ENCODE data around the gene ACER3.
"Not testable (repeated sequence)": the region's sequence is repeated elsewhere in the genome, so short reads cannot be mapped to it uniquely, and the experiment has no call there.

Gene ACER3

GRCh38 chr11:76880956-76881355 lies 20.2 kb downstream of the ACER3 start:
- DNase-seq = no peak

GRCh38 chr11:76885390-76886097 lies 24.8 kb downstream of the ACER3 start:
- DNase-seq = peak; percentile 51

- DNase-seq = no peak
Observed at GRCh38 chr11:76888989-76889388, 28.3 kb downstream of the ACER3 start.

DNA sequence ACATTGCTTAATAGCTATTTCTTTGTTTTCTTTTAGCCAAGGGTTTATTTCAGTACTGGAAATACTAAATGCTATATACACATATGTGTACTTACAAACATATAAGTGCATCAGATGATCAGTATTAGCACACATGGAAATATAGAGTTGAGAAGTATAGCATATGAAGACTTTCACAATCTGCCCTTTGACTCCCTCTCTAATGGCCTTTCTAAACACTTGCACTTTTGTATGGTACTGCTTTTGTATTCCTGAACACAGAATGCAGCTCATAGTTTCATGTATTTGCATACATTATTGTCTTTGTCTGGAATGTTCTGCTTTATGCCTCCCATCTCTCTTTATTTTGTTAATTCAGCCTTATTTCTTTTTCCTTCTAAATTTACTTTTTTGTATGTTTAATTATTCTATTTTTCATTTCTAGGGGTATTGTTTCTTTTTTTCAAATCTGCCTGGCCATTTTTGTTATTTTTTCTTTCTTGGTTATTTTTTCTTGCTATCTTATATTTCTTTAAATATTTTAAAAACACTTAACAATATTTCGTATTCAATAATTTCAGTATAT lies 28.8 kb downstream of the ACER3 start:
- DNase-seq = no peak

- DNase-seq = no peak
Observed at GRCh38 chr11:76890329-76890728, 29.6 kb downstream of the ACER3 start.

DNA sequence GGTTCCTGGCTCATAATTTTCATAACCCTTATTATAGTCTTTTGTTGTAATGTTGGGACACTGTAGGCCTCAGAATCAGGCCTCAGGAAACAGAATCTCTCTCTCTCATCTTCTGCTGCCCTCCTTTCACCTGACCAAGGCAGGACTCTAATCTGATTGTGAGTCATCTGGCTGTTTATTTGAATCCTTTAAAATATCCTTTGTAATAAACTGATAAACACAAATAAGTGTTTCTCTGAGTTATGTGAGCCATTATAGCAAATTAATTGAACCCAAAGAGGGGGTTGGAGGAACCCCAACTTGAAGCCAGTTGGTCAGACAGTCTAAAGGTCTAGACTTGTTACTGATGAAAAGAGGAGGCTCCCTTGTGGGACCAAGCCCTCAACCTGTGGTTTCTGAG lies 30.6 kb downstream of the ACER3 start:
- DNase-seq = no peak

DNA sequence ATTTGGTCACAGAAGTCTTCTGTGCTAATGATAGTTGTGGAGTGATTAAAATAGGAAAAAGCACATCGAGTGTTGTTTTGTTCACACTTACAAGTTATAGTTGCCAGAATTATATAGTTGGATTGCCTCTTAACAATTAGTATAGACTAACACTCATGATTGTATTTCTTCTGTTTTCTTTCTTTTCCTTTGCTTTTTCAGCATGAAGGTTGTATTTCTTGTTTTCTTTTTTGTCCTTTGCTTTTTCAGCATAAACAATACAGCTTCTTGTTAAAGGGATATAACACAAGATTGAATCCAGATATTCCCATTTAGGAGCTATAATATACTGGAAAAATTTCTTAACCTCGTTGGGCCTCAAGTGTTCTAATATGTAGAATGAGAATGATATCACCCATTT lies 31.1 kb downstream of the ACER3 start:
- no peak for DNase-seq

DNA sequence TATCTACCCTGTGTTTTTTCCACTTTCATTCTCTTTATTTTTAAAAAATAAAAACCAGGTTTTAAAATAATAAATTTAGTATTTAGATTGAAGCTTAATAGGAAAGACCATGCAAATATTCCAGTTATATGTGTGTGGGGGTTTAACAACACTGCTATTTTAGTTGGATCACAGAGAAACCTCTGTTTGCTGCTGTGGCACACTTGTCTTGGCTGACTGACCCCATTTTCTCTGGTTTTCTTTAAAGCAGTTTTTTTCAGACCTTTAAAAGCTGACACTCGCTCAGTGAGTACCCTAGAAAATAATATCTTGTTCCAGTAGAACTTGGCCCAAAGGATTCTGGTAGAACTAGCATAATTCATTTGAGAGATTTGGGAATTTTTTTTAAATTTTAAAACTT lies 31.6 kb downstream of the ACER3 start:
- DNase-seq = no peak

DNA sequence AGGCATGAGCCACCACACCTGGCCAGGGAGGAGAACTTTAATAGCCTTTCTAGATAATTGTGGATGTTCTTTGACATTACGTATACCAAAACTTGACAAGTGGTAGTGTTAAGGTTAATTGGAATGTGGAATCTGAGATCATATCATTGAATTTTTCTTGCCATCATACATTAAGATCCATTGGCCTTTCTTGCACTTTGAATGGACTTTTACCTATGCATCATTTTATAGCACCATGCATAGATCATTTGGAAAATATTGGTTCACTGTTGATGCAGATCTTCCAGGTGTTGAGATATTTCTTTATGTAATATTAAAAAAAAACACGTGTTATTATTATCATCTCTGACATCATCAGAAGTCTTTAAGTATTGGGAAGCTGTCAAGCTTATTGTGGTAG lies 36.5 kb downstream of the ACER3 start:
- DNase-seq = no peak

DNA sequence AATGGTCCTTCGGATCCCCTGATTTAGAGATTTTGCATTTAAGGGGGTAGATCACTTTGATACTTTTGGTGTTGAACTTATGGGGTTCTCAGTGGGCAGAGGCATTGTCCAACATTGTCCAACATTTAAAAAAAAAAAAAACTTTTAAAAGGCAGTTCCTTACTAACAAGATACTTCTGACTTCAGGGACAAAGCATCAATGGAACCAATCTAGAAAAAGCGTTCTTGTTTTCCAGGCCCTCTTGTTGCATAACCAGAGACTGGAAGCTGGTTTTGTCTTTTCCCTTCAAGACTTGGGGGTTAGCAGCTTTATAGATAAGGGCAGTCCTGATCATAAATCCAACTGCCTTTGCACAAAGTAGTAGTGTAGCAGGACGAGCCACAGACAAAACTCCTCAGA lies 40.4 kb downstream of the ACER3 start:
- DNase-seq = no peak

DNA sequence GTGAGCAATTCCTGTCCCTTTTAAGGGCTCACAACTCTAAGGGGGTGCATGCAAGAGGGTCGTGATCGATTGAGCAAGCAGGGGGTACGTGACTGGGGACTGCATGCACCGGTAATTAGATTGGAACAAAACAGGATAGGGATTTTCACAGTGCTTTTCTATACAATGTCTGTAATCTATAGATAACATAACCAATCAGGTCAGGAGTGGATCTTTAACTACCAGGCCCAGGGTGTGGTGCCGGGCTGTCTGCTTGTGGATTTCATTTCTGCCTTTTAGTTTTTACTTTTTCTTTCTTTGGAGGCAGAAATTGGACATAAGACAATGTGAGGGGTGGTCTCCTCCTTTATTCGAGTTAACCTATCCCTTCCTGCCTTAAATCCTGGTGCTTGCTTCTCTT lies 40.9 kb downstream of the ACER3 start:
- DNase-seq = not testable (repeated sequence)

DNA sequence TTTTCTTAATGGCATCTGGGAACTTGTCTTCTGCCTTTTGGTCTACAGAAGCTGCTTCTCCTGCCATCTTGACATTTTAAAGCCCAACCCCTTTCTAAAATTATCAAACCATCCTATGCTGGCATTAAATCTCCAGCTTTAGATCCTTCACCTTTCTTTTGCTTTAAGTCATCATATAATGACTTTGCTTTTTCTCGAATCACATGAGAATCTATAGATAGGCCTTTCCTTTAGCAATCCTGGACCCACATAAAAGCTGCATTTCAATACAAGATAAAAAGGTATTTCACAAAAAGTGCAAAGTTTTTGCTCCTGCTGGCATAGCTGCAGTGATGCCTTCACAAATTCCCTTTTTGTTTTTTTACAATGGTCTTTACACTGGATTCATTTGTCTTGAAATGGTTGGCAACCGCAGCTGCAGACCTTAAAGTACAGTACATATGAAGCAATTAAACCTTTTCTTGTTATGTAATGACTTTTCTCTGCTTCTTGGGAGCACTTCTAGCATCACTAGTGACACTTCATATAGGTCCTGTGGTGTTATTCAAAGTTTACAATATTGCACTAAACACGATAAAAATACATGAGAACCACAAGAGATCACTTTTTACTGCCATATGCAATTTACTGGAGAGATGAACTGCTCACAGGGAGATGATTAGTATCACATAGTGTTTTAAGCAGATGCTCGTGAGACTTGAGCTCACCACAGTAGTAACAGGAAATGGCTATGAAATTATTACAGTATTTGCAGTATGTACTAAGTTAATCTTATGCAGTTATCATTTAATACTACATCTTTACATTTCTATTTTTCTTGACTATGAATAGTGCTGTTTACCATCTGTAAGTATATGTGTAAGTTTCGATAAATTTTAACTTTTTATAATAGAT lies 41.6 kb downstream of the ACER3 start:
- DNase-seq = no peak

- DNase-seq = no peak
Observed at GRCh38 chr11:76903325-76903724, 42.6 kb downstream of the ACER3 start.

- no peak for DNase-seq
Observed at GRCh38 chr11:76910620-76911414, 50.1 kb downstream of the ACER3 start.

DNA sequence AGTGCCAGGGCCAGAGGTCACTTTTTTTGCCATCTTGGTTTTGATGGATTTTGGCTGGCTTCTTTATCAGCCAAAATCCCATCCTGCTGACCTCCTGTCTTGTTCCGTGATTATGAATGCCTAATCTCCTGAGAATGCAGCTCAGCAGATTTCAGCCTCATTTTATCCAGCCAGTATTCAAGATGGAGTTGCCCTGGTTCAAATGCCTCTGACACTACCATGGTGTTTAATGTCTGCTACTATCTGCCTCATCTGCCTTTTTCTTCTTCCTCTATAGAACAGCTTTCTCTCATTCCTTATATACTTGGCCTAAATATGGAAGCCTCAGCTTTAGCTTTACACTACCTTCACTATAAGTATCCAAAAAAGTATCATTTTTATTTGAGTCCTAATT lies 50.7 kb downstream of the ACER3 start:
- DNase-seq = no peak

DNA sequence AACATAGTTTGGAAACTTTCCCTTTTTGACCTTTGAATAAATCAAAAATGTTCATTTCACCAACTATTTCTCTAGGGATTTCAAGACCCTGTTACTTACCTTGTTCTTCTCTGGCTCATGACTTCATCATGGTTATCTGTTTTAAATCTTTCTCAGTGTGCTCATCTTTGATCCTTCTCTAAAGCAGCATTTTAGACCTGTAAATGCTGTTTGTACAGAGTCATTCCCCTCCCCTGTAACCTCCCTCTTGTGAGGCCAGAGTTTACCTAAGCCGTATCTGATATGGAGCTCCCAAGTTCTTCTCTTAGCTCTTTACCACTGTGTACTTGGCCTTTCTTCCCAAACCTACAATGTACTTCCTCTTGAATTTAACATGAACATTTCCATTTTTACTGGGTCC lies 56.0 kb downstream of the ACER3 start:
- no peak for DNase-seq

DNA sequence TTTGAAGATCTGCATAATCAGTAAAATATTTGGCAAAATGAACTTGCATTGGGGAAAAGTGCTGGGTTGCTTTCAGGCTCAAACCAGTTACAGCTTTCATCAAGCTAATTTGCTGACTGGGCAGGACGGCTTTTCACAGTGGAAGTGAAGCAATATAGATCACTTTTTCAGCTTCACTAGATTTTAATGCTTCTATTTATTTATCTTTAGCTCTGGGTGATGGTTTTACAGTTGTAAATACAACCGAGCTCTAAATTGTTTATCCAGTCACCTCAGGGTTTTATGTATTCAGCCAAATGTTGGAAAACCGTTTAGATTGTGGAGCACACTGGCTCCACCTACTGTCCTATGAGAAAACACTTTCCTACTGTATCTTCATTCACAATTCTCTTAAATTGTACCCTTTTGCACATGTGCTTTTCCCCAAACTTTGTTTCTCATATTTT lies 58.2 kb downstream of the ACER3 start:
- peak; percentile 69 for DNase-seq

DNA sequence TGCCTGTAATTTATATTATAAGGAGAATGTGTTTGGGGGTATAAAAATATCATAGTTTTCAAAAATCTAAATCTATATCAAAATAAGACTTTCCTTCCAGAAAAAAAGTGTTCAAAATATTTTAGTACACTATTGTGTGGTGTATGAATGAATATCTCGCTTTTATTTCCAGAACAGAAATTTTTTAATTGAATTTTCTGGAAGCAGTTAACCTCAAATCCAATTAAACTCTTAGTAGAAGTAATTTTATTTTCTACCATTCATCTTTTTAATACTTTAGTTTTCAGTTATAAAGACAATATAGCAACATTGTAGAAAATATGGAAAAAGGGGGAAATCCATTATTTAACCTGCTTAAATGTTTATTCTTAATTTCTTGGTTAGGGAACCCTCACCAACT lies 58.7 kb downstream of the ACER3 start:
- DNase-seq = no peak

DNA sequence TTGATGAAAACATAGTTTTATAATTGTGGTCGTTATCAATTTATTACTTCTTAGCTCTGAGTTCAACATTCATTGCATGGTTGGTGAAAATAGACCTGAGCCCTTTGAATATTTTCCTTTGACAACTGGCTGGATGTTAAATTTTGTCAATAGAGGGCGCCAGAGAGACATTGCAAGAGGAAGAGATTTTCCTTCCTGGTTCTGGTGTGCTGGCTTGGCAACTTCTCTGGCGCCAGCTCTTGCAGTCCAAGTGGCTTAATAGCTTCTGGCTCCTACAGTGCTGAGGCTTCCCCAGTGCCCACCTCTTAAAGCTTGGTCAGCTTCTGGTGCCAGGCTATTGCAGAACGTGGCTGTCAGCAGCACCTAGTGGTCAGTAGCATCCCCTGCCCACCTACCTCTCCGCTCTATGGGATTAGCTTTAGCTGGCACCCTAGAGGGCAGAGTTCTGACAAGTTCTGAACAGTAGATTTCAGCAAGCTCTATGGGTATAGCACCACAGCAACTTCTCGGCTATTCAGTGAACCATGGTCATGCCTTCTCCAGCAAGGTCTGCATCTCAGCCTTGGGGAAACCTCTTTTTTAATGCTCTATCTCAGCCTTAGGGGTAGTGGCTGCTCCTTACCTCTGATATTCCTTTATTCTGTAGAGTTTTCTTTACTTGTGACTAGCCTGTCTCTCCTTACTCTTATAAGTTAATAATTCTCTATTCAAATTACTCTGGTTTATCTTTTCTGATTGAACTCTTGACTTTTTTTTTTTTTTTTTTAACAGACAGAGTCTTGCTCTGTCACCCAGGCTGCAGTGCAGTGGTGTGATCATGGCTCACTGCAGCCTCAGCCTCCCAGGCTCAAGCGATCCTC lies 59.4 kb downstream of the ACER3 start:
- peak; percentile 79 for DNase-seq

DNA sequence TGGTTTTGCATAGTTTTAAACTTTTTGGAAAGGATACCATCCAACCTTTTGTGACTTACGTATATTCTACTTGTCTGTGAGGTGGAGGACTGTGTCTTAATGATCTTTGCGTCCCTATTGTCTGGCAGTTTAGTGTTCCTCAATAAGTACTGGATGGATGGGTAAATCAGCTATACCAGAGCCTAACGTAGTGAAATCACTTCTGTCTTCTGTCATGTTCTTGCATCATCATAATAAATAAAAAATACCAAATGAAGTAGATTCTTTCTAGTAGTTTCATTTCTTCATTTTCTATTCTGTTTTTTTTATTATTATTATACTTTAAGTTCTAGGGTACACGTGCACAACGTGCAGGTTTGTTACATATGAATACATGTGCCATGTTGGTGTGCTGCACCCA lies 66.4 kb downstream of the ACER3 start:
- DNase-seq = no peak

- DNase-seq = no peak
Observed at GRCh38 chr11:76935042-76935441, 74.3 kb downstream of the ACER3 start.

- DNase-seq = peak; percentile 34
Observed at GRCh38 chr11:76939219-76939631, 78.5 kb downstream of the ACER3 start.

Data from HCEC 1CT (cell line).